Measurements from ENCODE around the gene ZNF814.
"Not testable (repeated sequence)": the region's sequence is repeated elsewhere in the genome, so short reads cannot be mapped to it uniquely, and the experiment has no call there.

The ZNF814 gene

GRCh38 chr19:57812226-57812625 is 76.6 kb downstream of the ZNF814 start:
- FAIRE-seq: peak; percentile 41
- TF ChIP-seq PAX5 (IDR thresholded peaks at IDR 0.05; ENCODE audit: insufficient read depth, low read length, severe bottlenecking) (no peak), POU2F2 (IDR thresholded peaks at IDR 0.05; ENCODE audit: low read depth, low read length) (peak; percentile 88), POLR2AphosphoS5 (IDR thresholded peaks at IDR 0.05; ENCODE audit: low read depth, low read length) (no peak), POLR2A (IDR thresholded peaks at IDR 0.05; ENCODE audit: low read depth, low read length) (no peak), SPI1 (IDR thresholded peaks at IDR 0.05; ENCODE audit: low read depth, low read length) (no peak), TAF1 (IDR thresholded peaks at IDR 0.05; ENCODE audit: low read depth, low read length) (no peak)
- no peak for DNase-seq (ENCODE audit: insufficient read length, low spot score)

GRCh38 chr19:57810410-57811295 is 78.2 kb downstream of the ZNF814 start:
- DNase-seq (ENCODE audit: insufficient read length, low spot score); FAIRE-seq: not testable (repeated sequence)

GRCh38 chr19:57807541-57807940 is 81.3 kb downstream of the ZNF814 start:
- no peak for FAIRE-seq
- no peak for DNase-seq (ENCODE audit: insufficient read length, low spot score)
- TF ChIP-seq POLR2A (IDR thresholded peaks at IDR 0.05; ENCODE audit: low read depth, low read length) (no peak), POLR2AphosphoS5 (IDR thresholded peaks at IDR 0.05; ENCODE audit: low read depth, low read length) (no peak), SPI1 (IDR thresholded peaks at IDR 0.05; ENCODE audit: low read depth, low read length) (no peak), PAX5 (IDR thresholded peaks at IDR 0.05; ENCODE audit: insufficient read depth, low read length, severe bottlenecking) (no peak), POU2F2 (IDR thresholded peaks at IDR 0.05; ENCODE audit: low read depth, low read length) (no peak), TAF1 (IDR thresholded peaks at IDR 0.05; ENCODE audit: low read depth, low read length) (no peak)

GRCh38 chr19:57803594-57804325 is 85.1 kb downstream of the ZNF814 start:
- FAIRE-seq (no peak), DNase-seq (ENCODE audit: insufficient read length, low spot score) (no peak)
- TF ChIP-seq POLR2AphosphoS5 (IDR thresholded peaks at IDR 0.05; ENCODE audit: low read depth, low read length) (no peak), PAX5 (IDR thresholded peaks at IDR 0.05; ENCODE audit: insufficient read depth, low read length, severe bottlenecking) (no peak), POLR2A (IDR thresholded peaks at IDR 0.05; ENCODE audit: low read depth, low read length) (no peak), POU2F2 (IDR thresholded peaks at IDR 0.05; ENCODE audit: low read depth, low read length) (no peak), SPI1 (IDR thresholded peaks at IDR 0.05; ENCODE audit: low read depth, low read length) (no peak), TAF1 (IDR thresholded peaks at IDR 0.05; ENCODE audit: low read depth, low read length) (no peak)

- FAIRE-seq: no peak
- TF ChIP-seq POLR2A (IDR thresholded peaks at IDR 0.05; ENCODE audit: low read depth, low read length) (no peak), TAF1 (IDR thresholded peaks at IDR 0.05; ENCODE audit: low read depth, low read length) (no peak), SPI1 (IDR thresholded peaks at IDR 0.05; ENCODE audit: low read depth, low read length) (no peak), POU2F2 (IDR thresholded peaks at IDR 0.05; ENCODE audit: low read depth, low read length) (no peak), PAX5 (IDR thresholded peaks at IDR 0.05; ENCODE audit: insufficient read depth, low read length, severe bottlenecking) (no peak), POLR2AphosphoS5 (IDR thresholded peaks at IDR 0.05; ENCODE audit: low read depth, low read length) (no peak)
- DNase-seq (ENCODE audit: insufficient read length, low spot score): no peak
Measured at GRCh38 chr19:57803265-57803593, 85.6 kb downstream of the ZNF814 start.

GRCh38 chr19:57802269-57802668 is 86.6 kb downstream of the ZNF814 start:
- DNase-seq (ENCODE audit: insufficient read length, low spot score): no peak
- TF ChIP-seq PAX5 (IDR thresholded peaks at IDR 0.05; ENCODE audit: insufficient read depth, low read length, severe bottlenecking): no peak
- TF ChIP-seq SPI1 (IDR thresholded peaks at IDR 0.05; ENCODE audit: low read depth, low read length): peak; percentile 73
- no peak for TF ChIP-seq TAF1 (IDR thresholded peaks at IDR 0.05; ENCODE audit: low read depth, low read length)
- peak; percentile 36; the same call in 1 of the 2 replicates for TF ChIP-seq POU2F2 (IDR thresholded peaks at IDR 0.05; ENCODE audit: low read depth, low read length)
- peak; percentile 89 for FAIRE-seq

- TF ChIP-seq POLR2AphosphoS5 (IDR thresholded peaks at IDR 0.05; ENCODE audit: low read depth, low read length): no peak
- no peak for TF ChIP-seq PAX5 (IDR thresholded peaks at IDR 0.05; ENCODE audit: insufficient read depth, low read length, severe bottlenecking)
- no peak for TF ChIP-seq POU2F2 (IDR thresholded peaks at IDR 0.05; ENCODE audit: low read depth, low read length)
- no peak for TF ChIP-seq TAF1 (IDR thresholded peaks at IDR 0.05; ENCODE audit: low read depth, low read length)
- no peak for TF ChIP-seq POLR2A (IDR thresholded peaks at IDR 0.05; ENCODE audit: low read depth, low read length)
- no peak for TF ChIP-seq SPI1 (IDR thresholded peaks at IDR 0.05; ENCODE audit: low read depth, low read length)
- no peak for FAIRE-seq
- no peak for DNase-seq (ENCODE audit: insufficient read length, low spot score)
Measured at GRCh38 chr19:57800696-57801095, 88.1 kb downstream of the ZNF814 start.
